Stimulated activated CD8-positive, alpha-beta memory T cell treated with anti-CD3 and anti-CD28 coated beads, Interleukin-15, amount 100 ng/mL, for 4 hours (primary cell): ENCODE results near the gene CRYBA2.

Source experiments
- DNase-seq, 2 donors: peaks; one replicate each; pipeline ENCODE4 v3.0.0-alpha.2; 2020; ENCODE audit warnings: low read depth in 2 of 2

Gene CRYBA2

DNA sequence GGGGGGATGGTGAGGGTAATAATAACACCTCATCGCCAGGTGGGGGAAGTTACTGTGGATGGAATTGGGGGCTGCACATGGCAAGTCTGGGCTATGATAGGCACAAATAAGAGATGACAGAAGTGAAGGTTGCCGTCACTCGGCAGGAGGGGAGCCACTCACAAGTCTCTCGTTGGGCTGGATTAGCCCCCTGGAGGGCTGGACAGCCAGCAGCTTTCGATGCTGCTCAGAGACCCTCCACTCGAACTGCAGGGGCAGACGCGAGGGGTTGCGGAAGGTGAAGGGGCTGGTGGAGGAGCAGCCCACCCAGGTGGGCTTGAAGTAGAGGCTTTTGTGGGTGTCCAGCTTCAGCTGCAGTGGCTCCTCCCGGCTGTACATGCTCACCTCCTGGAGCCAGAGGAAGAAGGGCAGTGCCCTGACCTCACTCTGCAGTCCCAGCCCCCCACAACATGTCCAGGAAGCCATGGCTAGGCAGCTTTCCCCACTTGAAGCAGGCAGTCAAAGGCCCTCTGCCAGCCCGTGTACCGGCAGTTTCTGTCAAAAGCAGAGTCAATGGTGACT is 29.9 kb upstream of the CRYBA2 start:
- DNase-seq: no peak

DNA sequence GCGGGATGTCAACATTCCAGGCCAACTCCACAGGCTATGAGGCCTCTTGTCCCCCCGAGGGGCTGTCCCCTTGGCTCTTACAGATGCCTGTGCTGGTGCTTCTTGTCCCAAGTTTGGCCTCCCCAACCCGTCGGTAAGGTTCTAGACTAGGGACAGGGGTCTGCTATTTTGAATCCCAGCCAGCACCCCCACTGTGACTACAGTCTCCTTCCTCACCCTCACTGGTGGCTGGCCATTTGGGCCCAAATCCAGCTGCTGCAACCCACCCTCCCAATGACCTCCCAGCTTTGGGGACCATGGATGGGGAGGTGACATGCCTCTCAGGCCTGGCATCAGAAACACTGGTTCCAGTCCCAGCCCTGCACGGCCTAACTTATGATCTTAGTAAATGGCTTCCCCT is 29.4 kb upstream of the CRYBA2 start:
- DNase-seq: no peak

GRCh38 chr2:219022041-219022440 is 28.8 kb upstream of the CRYBA2 start:
- DNase-seq: no peak

DNA sequence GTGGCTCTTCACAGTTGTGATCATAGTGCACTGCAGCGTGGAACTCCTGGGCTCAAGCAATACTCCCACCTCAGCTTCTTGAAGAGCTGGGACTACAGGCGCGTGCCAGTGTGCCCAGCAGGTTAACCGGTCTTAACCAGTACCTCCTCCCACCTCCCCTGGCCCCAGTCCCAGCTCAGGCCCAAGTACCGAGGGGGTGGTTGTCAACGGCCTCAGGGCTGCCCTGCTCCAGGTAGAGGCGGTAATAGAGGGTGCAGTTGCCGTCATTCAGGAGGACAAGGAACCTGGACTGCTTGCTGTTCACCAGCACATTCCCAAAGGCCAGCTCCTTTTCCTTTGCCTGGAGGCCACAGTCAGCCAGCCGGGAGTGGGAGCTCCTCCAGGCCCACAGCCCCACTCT is 28.4 kb upstream of the CRYBA2 start:
- no peak for DNase-seq

DNA sequence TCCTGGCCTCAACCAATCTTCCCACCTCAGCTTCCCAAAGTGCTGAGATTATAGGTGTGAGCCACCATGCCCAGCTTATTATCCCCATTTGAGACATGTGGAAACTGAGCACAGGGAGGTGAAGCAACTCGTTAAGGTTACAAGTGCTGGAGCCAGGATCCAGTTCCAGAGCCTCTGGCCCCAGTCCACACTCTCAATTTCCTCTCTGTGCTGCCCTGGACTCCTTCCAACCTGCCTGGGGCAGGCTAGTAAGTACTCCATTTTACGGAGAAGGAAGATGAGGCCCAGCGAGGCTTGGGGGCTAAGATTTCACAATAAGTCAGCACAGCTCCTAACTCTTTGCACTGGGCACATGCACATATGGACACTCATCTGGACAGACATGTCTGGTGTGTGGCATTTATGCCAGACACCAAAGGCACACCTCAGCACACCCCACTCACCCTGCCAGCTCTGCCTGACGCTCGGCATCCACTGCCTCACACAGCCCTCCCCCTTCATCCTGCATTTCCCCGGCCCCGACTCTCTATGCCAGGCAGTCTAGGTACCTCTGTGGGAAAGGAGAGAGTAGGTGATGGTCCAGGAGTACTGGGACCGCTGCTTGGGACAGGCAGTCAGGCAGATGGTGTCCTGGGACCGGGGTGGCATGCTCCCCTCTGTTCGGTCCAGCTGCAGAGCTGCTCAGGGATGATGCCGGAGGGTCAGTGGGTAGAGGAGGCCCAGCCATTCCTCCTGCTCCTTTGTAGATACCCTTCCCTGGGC is 27.6 kb upstream of the CRYBA2 start:
- DNase-seq: no peak

DNA sequence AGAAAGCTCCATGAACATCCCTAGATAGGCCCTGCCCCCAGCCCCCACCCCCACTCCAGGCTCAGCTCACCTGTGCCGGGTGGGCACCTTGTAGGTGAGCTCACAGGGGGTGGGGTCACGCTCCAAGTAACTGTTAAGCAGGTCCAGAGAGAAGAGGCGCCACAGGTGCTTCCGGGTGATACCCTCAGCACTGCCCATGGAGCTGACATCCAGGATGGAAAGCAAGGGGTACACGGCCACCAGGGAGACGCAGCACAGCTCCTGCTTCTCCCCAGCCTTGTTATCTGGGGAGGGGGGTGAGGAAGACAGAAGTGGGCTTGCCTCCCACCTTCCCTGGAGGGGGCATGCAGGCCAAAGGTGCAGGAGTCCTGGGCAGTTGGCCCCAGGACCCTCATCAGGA is 26.2 kb upstream of the CRYBA2 start:
- DNase-seq: no peak

DNA sequence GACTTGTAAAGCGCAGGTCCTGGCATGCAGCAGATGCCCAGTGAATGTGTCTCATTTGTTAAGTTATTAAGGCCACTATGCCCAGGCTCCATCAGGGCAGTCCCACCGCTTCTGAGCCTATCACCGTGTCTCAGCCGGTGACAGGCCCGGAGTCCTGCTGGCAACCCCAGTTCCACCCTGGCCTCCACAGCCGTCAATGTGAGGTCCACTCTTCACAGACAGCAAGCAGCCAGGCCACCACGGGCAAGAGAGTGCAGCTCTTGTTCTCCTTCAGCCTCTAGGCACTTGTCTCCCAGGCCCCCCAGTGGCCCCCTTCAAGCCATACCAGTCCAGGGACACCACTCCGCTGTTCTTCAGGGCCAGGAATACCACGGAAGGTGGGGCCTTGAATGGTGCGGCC is 25.5 kb upstream of the CRYBA2 start:
- DNase-seq: no peak

GRCh38 chr2:219018286-219018685 is 25.1 kb upstream of the CRYBA2 start:
- no peak for DNase-seq

DNA sequence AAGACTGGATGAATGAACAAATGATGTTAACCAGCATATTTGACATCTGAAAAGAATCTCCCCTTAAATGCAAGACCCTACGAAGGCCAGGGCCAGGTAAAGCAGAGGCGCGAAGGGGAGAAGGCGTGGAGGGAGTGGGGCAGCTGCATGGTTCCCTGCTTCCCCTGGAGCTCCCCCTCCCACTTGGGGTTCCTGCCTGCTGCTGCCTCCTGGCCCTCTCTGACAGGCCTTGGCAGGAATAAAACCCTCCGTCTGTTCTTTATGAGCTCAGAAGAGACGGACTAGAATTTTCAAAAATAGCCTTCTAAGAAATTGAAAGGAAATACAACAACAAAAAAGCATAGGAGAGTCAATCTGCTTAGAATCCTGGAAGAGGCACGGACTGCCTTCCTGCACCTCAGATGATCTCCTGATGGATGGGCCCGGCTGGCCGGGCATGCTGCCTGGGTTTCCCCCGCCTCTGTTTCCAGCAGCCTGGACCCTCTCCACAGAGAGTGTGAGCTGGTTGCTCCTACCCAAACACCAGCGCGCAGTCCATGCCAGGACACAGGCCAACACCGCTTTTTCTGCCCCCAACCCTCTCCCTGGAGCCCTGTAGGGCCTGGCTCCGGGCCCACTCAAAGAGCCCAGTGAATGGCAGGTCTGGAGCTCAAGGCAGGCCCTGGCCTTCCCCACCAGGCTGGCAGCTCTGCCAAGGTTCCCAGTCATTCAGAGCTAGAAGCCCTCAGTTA is 24.1 kb upstream of the CRYBA2 start:
- no peak for DNase-seq

GRCh38 chr2:219016721-219017120 is 23.5 kb upstream of the CRYBA2 start:
- no peak for DNase-seq

- no peak for DNase-seq
These were observed 17.7 kb upstream of the CRYBA2 start for GRCh38 chr2:219010873-219011272.

DNA sequence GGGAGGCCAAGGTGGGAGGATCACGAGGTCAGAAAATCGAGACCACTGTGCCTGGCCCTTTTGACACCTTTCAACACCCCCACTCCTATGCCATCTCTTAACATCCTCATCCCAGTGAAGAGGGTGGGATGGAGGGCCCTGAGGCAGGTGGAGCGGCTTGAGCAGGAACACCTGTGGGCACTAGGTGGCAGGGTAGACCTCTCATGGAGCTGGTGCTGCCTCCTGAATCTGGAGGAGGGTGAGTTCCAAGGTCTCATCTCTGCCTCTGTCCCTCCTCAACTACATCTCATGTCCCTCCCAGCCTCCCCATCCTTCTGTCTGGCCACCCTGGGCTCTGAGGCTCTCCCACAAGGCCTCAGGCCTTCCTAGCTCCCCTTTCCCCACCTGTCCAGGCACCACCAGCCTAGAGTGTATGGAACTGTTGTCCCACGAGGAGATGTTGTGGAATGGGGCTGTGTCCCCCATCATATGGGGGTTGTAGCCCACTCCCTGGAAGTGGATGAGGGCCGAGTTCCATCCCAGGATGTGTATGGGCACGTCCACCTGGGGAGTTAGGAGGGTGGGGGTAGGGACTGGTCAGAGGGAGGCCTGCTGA is 17.0 kb upstream of the CRYBA2 start:
- DNase-seq: no peak

DNA sequence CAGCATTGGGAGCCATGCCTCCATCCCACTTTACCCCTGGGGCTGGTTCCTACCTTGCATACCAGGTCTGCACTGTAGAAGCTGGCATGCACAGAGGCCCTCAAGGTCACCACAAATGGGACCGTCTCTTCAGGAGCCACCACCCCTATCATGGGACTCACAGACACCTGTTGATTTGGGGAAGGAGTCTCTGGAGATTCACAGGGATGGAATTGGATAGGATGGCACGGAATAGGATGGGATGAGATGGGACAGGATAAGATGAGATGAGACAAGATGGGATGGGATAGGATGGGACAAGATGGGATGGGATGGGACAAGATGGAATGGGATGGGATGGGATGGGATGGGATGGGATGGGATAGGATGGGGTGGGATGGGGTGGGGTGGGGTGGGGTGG is 16.1 kb upstream of the CRYBA2 start:
- no peak for DNase-seq

DNA sequence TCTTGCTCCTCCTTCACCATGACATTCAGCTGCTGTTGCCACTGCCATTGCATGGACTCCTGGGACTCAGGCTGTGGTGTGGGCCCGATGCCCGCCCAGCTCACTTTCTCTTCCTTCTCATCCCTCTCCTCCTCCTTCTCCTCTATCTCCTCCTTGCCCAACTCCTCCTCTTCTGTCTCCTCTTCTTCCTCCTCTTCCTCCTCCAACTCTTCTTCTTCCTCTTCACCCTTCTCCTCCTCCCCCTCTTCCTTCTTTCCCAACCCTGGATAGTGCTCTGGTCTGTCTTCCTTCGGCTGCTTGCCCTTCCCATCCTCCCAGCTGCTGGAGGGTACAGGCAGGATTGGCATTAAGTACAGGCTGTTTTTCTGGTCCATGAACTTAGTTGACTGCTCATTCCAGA is 10.8 kb upstream of the CRYBA2 start:
- DNase-seq: no peak

- no peak for DNase-seq
These were observed 10.0 kb upstream of the CRYBA2 start for GRCh38 chr2:219003267-219003634.

- no peak for DNase-seq
These were observed 9.4 kb upstream of the CRYBA2 start for GRCh38 chr2:219002395-219003266.

DNA sequence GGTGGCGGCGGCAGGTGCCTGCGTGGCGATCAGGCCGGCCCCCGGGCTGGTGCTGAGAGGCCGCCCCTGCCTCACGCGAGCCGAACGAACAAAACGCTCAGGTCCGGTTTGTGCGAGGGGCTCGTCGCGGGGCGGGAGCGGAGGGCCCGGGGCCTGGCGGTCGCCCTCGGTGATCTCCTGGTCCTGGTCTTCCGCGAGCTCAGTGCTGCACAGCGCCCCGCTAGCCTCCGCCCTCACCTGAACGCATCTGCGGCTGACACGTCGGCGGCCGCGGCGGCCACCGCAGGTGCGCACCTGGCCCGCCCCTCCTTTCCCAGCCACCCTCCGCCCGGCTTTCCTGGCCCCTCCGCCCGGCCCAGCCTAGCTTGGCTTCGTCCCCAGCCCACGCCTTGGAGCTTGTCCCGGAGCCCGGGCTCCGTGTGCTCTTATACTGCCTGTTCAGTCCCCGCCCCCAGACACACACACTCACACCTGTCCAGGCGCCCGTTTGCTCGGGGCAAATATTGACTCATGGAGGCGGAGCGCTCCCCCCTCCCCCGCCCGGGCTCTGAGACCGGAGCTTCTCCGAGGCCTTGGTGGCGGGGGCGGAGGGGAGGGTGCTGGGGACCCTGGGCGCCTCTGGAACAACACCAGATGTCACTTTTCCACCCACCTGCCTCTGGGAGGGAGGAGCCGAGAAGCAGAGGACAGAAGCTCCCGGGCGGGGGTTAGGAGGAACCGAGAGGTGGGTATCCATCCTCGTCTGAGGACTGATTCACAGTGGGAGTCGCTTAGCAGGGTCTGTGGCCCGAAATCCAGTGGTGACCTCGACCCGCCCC is 8.6 kb upstream of the CRYBA2 start:
- DNase-seq: peak; percentile 46 to 48

DNA sequence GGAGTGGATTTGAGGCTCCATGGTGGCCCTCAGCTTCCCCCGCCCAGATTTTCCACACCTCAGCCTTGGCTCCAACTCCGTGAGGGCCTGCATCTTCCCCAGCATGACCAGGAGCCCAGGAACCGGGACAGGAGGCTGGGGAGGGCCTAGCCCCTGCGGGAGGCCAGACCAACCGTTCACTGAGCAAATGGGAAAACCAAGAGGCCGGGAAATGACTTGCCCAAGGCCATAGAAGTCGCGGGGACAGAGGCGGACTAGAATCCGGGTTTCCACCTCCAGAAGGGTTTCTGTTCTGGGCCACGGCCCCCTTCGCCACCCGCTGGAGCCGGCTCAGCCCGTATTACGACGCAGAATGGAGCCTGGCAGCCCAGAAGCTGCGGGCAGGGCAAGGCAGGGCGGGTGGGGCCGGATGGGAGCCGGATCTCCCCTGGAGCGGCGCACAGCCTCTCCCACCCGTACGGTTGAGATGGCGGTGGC is 7.9 kb upstream of the CRYBA2 start:
- DNase-seq: no peak

GRCh38 chr2:219000569-219000960 is 7.3 kb upstream of the CRYBA2 start:
- DNase-seq: no peak

GRCh38 chr2:218999881-219000568 is 6.8 kb upstream of the CRYBA2 start:
- DNase-seq: no peak
